A673 (cell line): Measurements from ENCODE around the gene WASF1. TPM values are rescaled to one million over a fixed set of nuclear protein-coding genes. Genes with fewer than 3 reads are reported as not detected.

Experiments
- BruUV-seq: library from RNA; stranded (reverse); fragments of 400-500 nt; replicated peaks from 2 replicates; lab custom pipeline; 2021; lab: Mats Ljungman, UMichigan
- CTCF ChIA-PET: fragments of 300-600 bp; sonication (Branson Sonifier 250); formaldehyde crosslinking; loops from one replicate; lab custom pipeline; 2022; ENCODE audit warnings: antibody characterized with exemption; lab: Charles Lee
- POLR2A ChIA-PET: fragments of 300-600 bp; sonication (Branson Sonifier 250); formaldehyde crosslinking; loops from one replicate; lab custom pipeline; 2022; ENCODE audit warnings: antibody characterized with exemption; ENCODE audit not compliant: low non-redundant PET; lab: Charles Lee
- DNase-seq: peaks from one replicate; pipeline ENCODE4 v3.0.0-alpha.2; 2015; ENCODE audit warnings: low spot score
- H3K27ac ChIP-seq: fragments of 200-600 bp; sonication (generic); 2 replicates; pipeline ENCODE4 v1.5.1; 2016; ENCODE audit warnings: mixed run types, low read depth, mild to moderate bottlenecking, mixed read lengths, antibody characterized with exemption, low read length; ENCODE audit not compliant: poor library complexity, severe bottlenecking
- H3K27me3 ChIP-seq: fragments of 200-600 bp; sonication (generic); replicated peaks from 2 replicates; pipeline ENCODE4 v1.6.1; 2017; ENCODE audit warnings: mixed run types, low read depth, mild to moderate bottlenecking, mixed read lengths, antibody characterized with exemption, low read length; ENCODE audit not compliant: insufficient read depth, poor library complexity
- H3K36me3 ChIP-seq: fragments of 200-600 bp; sonication (generic); 2 replicates; pipeline ENCODE4 v1.6.1; 2016; ENCODE audit warnings: mixed run types, mild to moderate bottlenecking, mixed read lengths, antibody characterized with exemption, low read length; ENCODE audit not compliant: insufficient read depth, poor library complexity, severe bottlenecking
- H3K4me1 ChIP-seq: fragments of 200-600 bp; sonication (generic); 2 replicates; pipeline ENCODE4 v1.6.1; 2017; ENCODE audit warnings: mixed run types, mild to moderate bottlenecking, mixed read lengths, antibody characterized with exemption, low read length; ENCODE audit not compliant: insufficient read depth, poor library complexity, severe bottlenecking
- H3K4me3 ChIP-seq: fragments of 200-600 bp; sonication (generic); 2 replicates; pipeline ENCODE4 v1.5.1; 2016; ENCODE audit warnings: low read depth, mixed run types, mild to moderate bottlenecking, mixed read lengths, low read length; ENCODE audit not compliant: poor library complexity, severe bottlenecking
- H3K9me3 ChIP-seq: fragments of 200-600 bp; sonication (generic); 2 replicates; pipeline ENCODE4 v1.6.1; 2016; ENCODE audit warnings: mixed run types, low read depth, mild to moderate bottlenecking, mixed read lengths, antibody characterized with exemption, low read length; ENCODE audit not compliant: poor library complexity, severe bottlenecking
- EZH2 ChIP-seq: fragments of 200-600 bp; sonication (generic); IDR thresholded peaks from 2 replicates; pipeline ENCODE4 v1.6.1; 2017; ENCODE audit warnings: borderline replicate concordance, low read depth, mild to moderate bottlenecking, mixed read lengths, antibody characterized with exemption, low read length; ENCODE audit not compliant: poor library complexity, severe bottlenecking
- intact Hi-C: fragments of 100-400 bp; cut with micrococcal nuclease; formaldehyde crosslinking; loops from one replicate; pipeline ENCODE4 v1.10.0; 2022; ENCODE audit not compliant: unreplicated experiment
- total RNA-seq: library from RNA; stranded (reverse); gene quantifications from 2 replicates; pipeline ENCODE4 v1.2.3, GENCODE V29; 2021
- TF ChIP-seq, protein P1 (sequence below): fragments of 300-800, 200-600 bp; sonication (generic); conservative IDR thresholded peaks from 2 replicates; pipeline ENCODE4 v1.5.1; 2017; ENCODE audit warnings: low read depth, mild to moderate bottlenecking, antibody characterized with exemption, low read length, moderate library complexity, mixed read lengths

Gene WASF1
- total RNA-seq, 1 experiment from 2014 or later: 159 TPM

DNA sequence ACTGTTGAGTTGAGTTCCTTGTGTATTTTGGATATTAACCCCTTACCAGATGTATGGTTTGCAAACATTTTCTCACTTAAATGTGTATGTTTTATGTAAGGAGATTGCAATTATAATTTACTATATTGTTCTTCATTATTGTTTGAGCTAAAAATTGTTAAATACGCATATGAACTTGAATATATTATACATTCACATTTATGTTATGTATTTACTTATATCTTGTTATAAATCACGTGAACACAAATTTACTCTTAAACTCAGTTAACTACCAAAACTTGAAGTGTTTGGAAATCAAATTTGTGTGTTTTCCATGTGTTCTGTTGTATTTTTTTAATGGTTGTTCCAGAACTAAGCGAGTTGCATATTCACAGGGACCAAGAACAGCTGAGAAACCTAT is 19.1 kb upstream of the WASF1 start:
- CTCF ChIA-PET: no interaction called here
- no TSS peak for BruUV-seq

DNA sequence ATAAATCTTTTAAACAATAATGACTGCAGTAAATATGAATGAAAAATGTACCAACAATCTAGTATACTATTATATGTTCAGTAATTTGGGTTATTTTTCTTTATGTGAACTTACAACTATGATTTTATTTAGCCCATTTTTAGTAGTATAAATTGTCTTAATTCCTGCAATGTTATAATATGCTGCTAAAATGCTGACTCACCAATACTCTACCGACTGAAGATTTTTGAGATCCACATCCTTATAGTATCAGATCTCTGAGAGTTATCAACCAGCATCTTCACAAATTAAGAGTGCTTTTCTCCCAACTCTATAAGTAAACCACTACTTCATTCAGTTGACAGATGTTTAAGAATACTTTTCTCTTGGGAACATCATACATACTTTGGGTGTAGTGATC is 17.4 kb upstream of the WASF1 start:
- Histone ChIP-seq H3K36me3 (peaks cover 14% of the 10 kb centered on the region), H3K4me3 (no peak overlapping the region)
- TF ChIP-seq, protein P1, sequence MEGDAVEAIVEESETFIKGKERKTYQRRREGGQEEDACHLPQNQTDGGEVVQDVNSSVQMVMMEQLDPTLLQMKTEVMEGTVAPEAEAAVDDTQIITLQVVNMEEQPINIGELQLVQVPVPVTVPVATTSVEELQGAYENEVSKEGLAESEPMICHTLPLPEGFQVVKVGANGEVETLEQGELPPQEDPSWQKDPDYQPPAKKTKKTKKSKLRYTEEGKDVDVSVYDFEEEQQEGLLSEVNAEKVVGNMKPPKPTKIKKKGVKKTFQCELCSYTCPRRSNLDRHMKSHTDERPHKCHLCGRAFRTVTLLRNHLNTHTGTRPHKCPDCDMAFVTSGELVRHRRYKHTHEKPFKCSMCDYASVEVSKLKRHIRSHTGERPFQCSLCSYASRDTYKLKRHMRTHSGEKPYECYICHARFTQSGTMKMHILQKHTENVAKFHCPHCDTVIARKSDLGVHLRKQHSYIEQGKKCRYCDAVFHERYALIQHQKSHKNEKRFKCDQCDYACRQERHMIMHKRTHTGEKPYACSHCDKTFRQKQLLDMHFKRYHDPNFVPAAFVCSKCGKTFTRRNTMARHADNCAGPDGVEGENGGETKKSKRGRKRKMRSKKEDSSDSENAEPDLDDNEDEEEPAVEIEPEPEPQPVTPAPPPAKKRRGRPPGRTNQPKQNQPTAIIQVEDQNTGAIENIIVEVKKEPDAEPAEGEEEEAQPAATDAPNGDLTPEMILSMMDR: no peak
- no peak for TF ChIP-seq EZH2

More for the DNA sequence above, 19.1 kb upstream of the WASF1 start:
- intact Hi-C loops: no loop called here
- peaks cover 33% of the 10 kb centered on the region for H3K4me1 ChIP-seq
- H3K9me3 ChIP-seq: no peaks in the 10 kb centered on the region
- H3K36me3 ChIP-seq: peaks cover 13% of the 10 kb centered on the region
- no peak overlapping the region for H3K4me3 ChIP-seq
- no peak overlapping the region for H3K27ac ChIP-seq
- POLR2A ChIA-PET: no interaction called here
- DNase-seq: no peak
- TF ChIP-seq, protein P1: no peak
- no peak for TF ChIP-seq EZH2
- no peaks in the 10 kb centered on the region for H3K27me3 ChIP-seq

DNA sequence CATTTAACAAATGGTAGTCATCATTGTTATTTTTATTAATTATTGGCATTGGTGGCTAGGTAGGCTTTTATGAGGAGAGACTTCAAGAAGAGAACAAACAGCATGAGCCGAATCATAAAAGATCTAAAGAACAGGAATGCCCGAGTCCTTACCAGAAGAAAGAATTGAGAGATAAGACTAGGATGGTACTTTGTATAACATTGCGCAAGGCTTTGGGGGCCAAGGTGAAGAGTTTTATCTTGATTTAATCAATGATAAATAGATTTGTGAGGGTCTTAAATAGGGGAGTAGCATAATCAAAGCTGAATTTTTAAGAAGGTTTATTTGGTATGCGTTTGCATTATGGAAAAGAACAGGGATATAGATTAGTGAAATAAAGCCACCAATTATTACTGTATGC is 16.2 kb upstream of the WASF1 start:
- Histone ChIP-seq H3K4me3 (no peak overlapping the region), H3K36me3 (peaks cover 14% of the 10 kb centered on the region), H3K4me1 (peaks cover 24% of the 10 kb centered on the region), H3K9me3 (no peaks in the 10 kb centered on the region), H3K27me3 (no peaks in the 10 kb centered on the region), H3K27ac (no peak overlapping the region)
- DNase-seq: no peak
- ChIA-PET POLR2A (interaction anchor here (0.7 kb wide), 1 partner anchor 13 kb away, joined by 3 read pairs; no protein-coding TSS in a partner anchor), CTCF (no interaction called here)
- intact Hi-C loops: no loop called here
- TSS peak; percentile 5 for BruUV-seq
- TF ChIP-seq, protein P1: no peak

More for the DNA sequence above, 17.4 kb upstream of the WASF1 start:
- Histone ChIP-seq H3K27me3 (no peaks in the 10 kb centered on the region), H3K4me1 (peaks cover 31% of the 10 kb centered on the region), H3K27ac (no peak overlapping the region), H3K9me3 (no peaks in the 10 kb centered on the region)
- BruUV-seq: no TSS peak
- CTCF ChIA-PET: no interaction called here
- no peak for DNase-seq
- intact Hi-C loops: no loop called here
- POLR2A ChIA-PET: no interaction called here
